ENCODE results near the gene ACP3. TPM values are rescaled to one million over a fixed set of nuclear protein-coding genes. Genes with fewer than 3 reads are reported as not detected.

ACP3 gene
- polyA plus RNA-seq, 1 donor (not counting 4 experiments of a cell fraction or from before 2014, with no cell fraction given) = 1.3 TPM

- Histone ChIP-seq H3K27me3 (ENCODE audit: control insufficient read depth, extremely low read depth, insufficient read depth, low read length) (no peaks in the 10 kb centered on the region), H3K9me1 (ENCODE audit: control insufficient read depth, extremely low read depth, insufficient read depth, low read length) (no peaks in the 10 kb centered on the region), H3K27ac (ENCODE audit: control insufficient read depth, insufficient read depth, low read length) (no peak overlapping the region), H3K9me3 (ENCODE audit: control insufficient read depth, low read depth, low read length) (no peaks in the 10 kb centered on the region), H3K36me3 (ENCODE audit: control insufficient read depth in 2 of 2, extremely low read depth in 1 of 2, insufficient read depth in 2 of 2, low read length in 2 of 2) (no peaks in the 10 kb centered on the region), H4K20me1 (ENCODE audit: control insufficient read depth, extremely low read depth, insufficient read depth, low read length) (no peaks in the 10 kb centered on the region), H3K4me3 (ENCODE audit: control insufficient read depth in 2 of 3, extremely low read depth in 1 of 3, insufficient read depth in 2 of 3, low read depth in 1 of 3, low read length in 3 of 3) (no peak overlapping the region), H2AFZ (ENCODE audit: control insufficient read depth, low read length) (peak overlapping the region; percentile 32), H3K79me2 (ENCODE audit: control insufficient read depth, insufficient read depth, low read length) (no peaks in the 10 kb centered on the region), H3K4me2 (ENCODE audit: control insufficient read depth, extremely low read depth, insufficient read depth, low read depth, low read length) (peak overlapping the region; percentile 16), H3K4me1 (ENCODE audit: control insufficient read depth, extremely low read depth, insufficient read depth, low read length) (peaks cover 11% of the 10 kb centered on the region), H3K9ac (ENCODE audit: control insufficient read depth, extremely low read depth, insufficient read depth, low read length) (no peak overlapping the region)
- FAIRE-seq (no peak), DNase-seq (ENCODE audit: low read depth, low spot score) (no peak)
- dilution Hi-C loops (cut with MboI; ENCODE audit: extremely low pct_ligation_motif_present, low sequenced_read_pairs) = no loop called here
- TF ChIP-seq EZH2 (IDR thresholded peaks at IDR 0.05; ENCODE audit: low read length) (no peak), CTCF (optimal IDR thresholded peaks at IDR 0.05 in 1 of 3, IDR thresholded peaks at IDR 0.05 in 1 of 3, conservative IDR thresholded peaks at IDR 0.05 in 1 of 3; ENCODE audit: extremely low read depth in 1 of 3, insufficient read depth in 2 of 3, low read length in 3 of 3) (no peak)
These were observed 24.5 kb downstream of the ACP3 start for GRCh38 chr3:132341746-132342145.

- TF ChIP-seq EZH2 (IDR thresholded peaks at IDR 0.05; ENCODE audit: low read length) (no peak), CTCF (optimal IDR thresholded peaks at IDR 0.05 in 1 of 3, IDR thresholded peaks at IDR 0.05 in 1 of 3, conservative IDR thresholded peaks at IDR 0.05 in 1 of 3; ENCODE audit: extremely low read depth in 1 of 3, insufficient read depth in 2 of 3, low read length in 3 of 3) (peak in 1 of 3 experiments; percentile 50)
- no peak for DNase-seq (ENCODE audit: low read depth, low spot score)
- Histone ChIP-seq H3K4me3 (ENCODE audit: control insufficient read depth in 2 of 3, extremely low read depth in 1 of 3, insufficient read depth in 2 of 3, low read depth in 1 of 3, low read length in 3 of 3) (no peak overlapping the region), H3K36me3 (ENCODE audit: control insufficient read depth in 2 of 2, extremely low read depth in 1 of 2, insufficient read depth in 2 of 2, low read length in 2 of 2) (no peaks in the 10 kb centered on the region), H3K4me2 (ENCODE audit: control insufficient read depth, extremely low read depth, insufficient read depth, low read depth, low read length) (peak overlapping the region; percentile 16), H4K20me1 (ENCODE audit: control insufficient read depth, extremely low read depth, insufficient read depth, low read length) (no peaks in the 10 kb centered on the region), H2AFZ (ENCODE audit: control insufficient read depth, low read length) (peak overlapping the region; percentile 32), H3K9ac (ENCODE audit: control insufficient read depth, extremely low read depth, insufficient read depth, low read length) (no peak overlapping the region), H3K79me2 (ENCODE audit: control insufficient read depth, insufficient read depth, low read length) (no peaks in the 10 kb centered on the region), H3K9me3 (ENCODE audit: control insufficient read depth, low read depth, low read length) (no peaks in the 10 kb centered on the region), H3K9me1 (ENCODE audit: control insufficient read depth, extremely low read depth, insufficient read depth, low read length) (no peaks in the 10 kb centered on the region), H3K27ac (ENCODE audit: control insufficient read depth, insufficient read depth, low read length) (no peak overlapping the region), H3K4me1 (ENCODE audit: control insufficient read depth, extremely low read depth, insufficient read depth, low read length) (peaks cover 12% of the 10 kb centered on the region), H3K27me3 (ENCODE audit: control insufficient read depth, extremely low read depth, insufficient read depth, low read length) (no peaks in the 10 kb centered on the region)
- FAIRE-seq = peak; percentile 32
- dilution Hi-C loops (cut with MboI; ENCODE audit: extremely low pct_ligation_motif_present, low sequenced_read_pairs) = no loop called here
These were observed 25.0 kb downstream of the ACP3 start for GRCh38 chr3:132342183-132342582.

Data from keratinocyte (primary cell).